Rectal smooth muscle tissue (tissue), 1 donor: Measurements from ENCODE around the gene STK32C.
A peak's percentile ranks its signal among the peaks of the same experiment; 100 is the strongest.

ENCODE experiments used
- H3K27ac ChIP-seq: one replicate; pipeline ENCODE4 v1.7.0; 2013; ENCODE audit warnings: low read depth, low read length, inconsistent platforms
- H3K27me3 ChIP-seq: one replicate; pipeline ENCODE4 v1.7.0; 2013; ENCODE audit warnings: low read length; ENCODE audit not compliant: control insufficient read depth, insufficient read depth
- H3K36me3 ChIP-seq: one replicate; pipeline ENCODE4 v1.7.0; 2013; ENCODE audit warnings: low read length; ENCODE audit not compliant: control insufficient read depth, insufficient read depth
- H3K4me1 ChIP-seq: one replicate; pipeline ENCODE4 v1.7.0; 2013; ENCODE audit warnings: low read length; ENCODE audit not compliant: control insufficient read depth, insufficient read depth
- H3K4me3 ChIP-seq: one replicate; pipeline ENCODE4 v1.7.0; 2013; ENCODE audit warnings: low read length
- H3K9ac ChIP-seq: one replicate; pipeline ENCODE4 v1.7.0; 2013; ENCODE audit warnings: low read length

The STK32C gene

GRCh38 chr10:132335189-132336063, 27.7 kb upstream of the STK32C start:
- H3K36me3 ChIP-seq, result peaks cover 3% of the 10 kb centered on the region

DNA sequence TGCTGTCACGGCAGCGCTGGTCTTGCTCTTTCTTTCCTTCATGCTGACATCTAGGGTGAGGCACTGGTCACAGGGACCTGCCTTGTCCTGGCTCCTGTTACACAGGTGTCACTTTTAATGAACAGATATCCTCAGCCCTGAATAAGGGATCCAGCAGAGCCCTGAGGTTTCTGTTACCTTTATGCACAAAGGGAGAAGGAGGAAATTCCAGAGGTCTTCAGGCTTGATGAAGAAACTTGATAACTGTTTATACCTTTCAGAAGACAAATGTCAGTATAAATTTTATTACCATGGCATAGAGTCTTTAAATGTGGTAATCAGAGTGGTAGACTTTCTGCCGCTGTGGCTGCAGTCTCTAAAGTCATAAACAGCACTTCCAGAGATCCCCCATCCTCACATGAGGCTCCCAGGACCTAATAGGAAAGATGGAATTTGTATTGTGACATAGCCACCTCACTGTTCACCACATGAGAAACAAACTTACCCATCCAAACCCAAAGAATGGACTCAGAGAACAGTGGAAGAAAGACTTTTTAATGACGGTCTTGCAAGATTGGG, 27.0 kb upstream of the STK32C start:
- Histone ChIP-seq H3K27me3 (no peaks in the 10 kb centered on the region), H3K36me3 (peaks cover 3% of the 10 kb centered on the region), H3K4me1 (peaks cover 4% of the 10 kb centered on the region), H3K9ac (no peak overlapping the region), H3K4me3 (no peak overlapping the region), H3K27ac (no peak overlapping the region)

More at GRCh38 chr10:132335189-132336063, 27.7 kb upstream of the STK32C start:
- Histone ChIP-seq H3K27ac (no peak overlapping the region), H3K9ac (no peak overlapping the region), H3K4me1 (peaks cover under 1% of the 10 kb centered on the region), H3K4me3 (no peak overlapping the region), H3K27me3 (no peaks in the 10 kb centered on the region)

- no peak overlapping the region for H3K9ac ChIP-seq
- H3K36me3 ChIP-seq, result no peaks in the 10 kb centered on the region
- no peaks in the 10 kb centered on the region for H3K27me3 ChIP-seq
- peaks cover 4% of the 10 kb centered on the region for H3K4me1 ChIP-seq
- H3K4me3 ChIP-seq, result no peak overlapping the region
- no peak overlapping the region for H3K27ac ChIP-seq
Measured at GRCh38 chr10:132333386-132333785, 25.6 kb upstream of the STK32C start.

- H3K4me1 ChIP-seq, result peaks cover 4% of the 10 kb centered on the region
- no peaks in the 10 kb centered on the region for H3K36me3 ChIP-seq
- peak overlapping the region; percentile 39 for H3K27ac ChIP-seq
- H3K27me3 ChIP-seq, result no peaks in the 10 kb centered on the region
- H3K9ac ChIP-seq, result peak overlapping the region; percentile 32
- H3K4me3 ChIP-seq, result peak overlapping the region; percentile 88
Measured at GRCh38 chr10:132332433-132332754, 24.6 kb upstream of the STK32C start.

GRCh38 chr10:132331601-132332432, 24.1 kb upstream of the STK32C start, which contains the start of gene LRRC27:
TSS of gene LRRC27 (plus strand) at chr10:132332193. CDS start at chr10:132333525, 1,332 bp downstream.
- H3K27me3 ChIP-seq, result no peaks in the 10 kb centered on the region
- no peaks in the 10 kb centered on the region for H3K36me3 ChIP-seq
- peak within 1 kb of the TSS; percentile 74 for H3K9ac ChIP-seq
- H3K4me1 ChIP-seq, result peaks cover 4% of the 10 kb centered on the region
- H3K27ac ChIP-seq, result peak within 1 kb of the TSS; percentile 56
- H3K4me3 ChIP-seq, result peak within 1 kb of the TSS; percentile 97

DNA sequence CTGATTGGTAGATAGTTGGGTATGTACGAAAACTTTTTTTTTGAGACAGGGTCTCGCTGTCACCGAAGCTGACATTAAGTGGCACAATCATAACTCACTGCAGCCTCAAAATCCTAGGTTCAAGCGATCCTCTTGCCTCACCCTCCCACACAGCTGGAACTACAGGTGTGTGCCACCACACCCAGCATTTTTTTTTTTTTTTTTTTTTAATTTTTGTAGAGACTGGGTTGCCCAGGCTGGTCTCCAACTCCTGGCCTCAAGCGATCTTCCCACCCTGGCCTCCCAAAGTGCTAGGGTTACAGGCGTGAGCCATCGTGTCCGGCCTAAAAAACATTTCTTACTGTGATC, 22.7 kb upstream of the STK32C start:
- Histone ChIP-seq H3K27ac (no peak overlapping the region), H3K9ac (no peak overlapping the region), H3K4me1 (peaks cover 4% of the 10 kb centered on the region), H3K27me3 (no peaks in the 10 kb centered on the region), H3K36me3 (no peaks in the 10 kb centered on the region), H3K4me3 (peak overlapping the region; percentile 22)

DNA sequence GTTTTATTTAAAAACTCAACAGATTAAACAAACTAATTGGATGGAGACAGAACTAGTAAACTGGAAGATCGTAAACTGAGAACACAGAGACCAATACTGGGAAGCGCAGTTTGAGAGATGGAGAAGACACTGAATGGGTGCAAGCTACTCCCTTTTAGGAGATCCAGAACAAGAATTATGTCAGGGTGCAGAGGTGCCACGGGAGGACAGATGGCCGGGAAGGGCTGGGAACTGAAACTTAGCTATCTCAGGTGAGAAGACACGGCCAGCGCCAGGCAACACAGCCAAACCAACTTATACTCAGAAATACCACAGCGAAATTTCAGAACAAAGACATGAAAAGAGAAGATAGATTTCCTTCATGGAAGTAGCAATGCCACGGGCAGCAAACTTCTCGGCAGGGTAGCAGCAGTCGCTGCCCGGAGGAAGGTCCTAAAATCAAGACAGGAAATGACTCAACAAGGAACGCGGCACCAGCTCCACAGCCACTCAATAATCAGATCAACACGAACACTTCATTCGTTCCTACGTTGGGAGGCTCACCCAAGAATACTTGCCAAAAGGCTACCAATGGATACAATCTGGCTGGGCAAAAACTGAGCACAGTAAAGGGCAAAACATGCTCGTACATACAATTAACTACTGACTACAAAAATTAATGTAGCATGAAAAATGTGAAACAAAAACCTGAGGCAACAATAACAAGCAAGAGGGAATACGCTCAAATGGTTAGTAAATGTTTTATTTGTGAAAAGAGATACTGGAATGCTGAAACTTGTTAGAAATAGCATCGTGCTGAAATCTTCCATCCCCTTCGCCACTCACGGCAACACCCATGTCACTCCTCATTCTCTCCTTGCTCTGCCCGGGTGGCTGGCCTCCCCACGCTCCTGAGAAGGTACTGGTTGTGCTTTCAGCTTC, 22.1 kb upstream of the STK32C start:
- no peak overlapping the region for H3K27ac ChIP-seq

DNA sequence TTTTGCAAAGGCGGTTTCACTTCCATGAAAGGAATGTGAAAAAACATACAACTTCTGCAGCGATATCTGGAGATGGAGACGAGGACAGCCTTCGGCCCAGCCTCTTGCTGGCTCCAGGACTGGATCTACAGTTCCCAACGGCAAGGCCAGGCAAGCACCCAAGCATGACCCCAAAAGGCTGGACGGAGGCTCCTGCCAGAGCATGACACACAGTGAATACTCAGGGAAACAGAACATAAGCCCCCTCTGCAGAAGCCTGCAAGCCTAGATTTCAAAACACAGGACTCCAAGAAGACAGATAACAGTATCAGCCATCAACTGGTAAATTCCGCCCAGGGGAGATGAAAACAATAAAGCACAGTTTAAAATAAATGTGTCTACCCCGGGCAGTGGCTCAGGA, 21.0 kb upstream of the STK32C start:
- Histone ChIP-seq H3K9ac (no peak overlapping the region), H3K4me1 (peaks cover 4% of the 10 kb centered on the region), H3K27me3 (no peaks in the 10 kb centered on the region), H3K27ac (no peak overlapping the region), H3K36me3 (no peaks in the 10 kb centered on the region), H3K4me3 (no peak overlapping the region)

More for the DNA sequence above, 22.1 kb upstream of the STK32C start:
- H3K4me3 ChIP-seq, result peak overlapping the region; percentile 22
- no peaks in the 10 kb centered on the region for H3K36me3 ChIP-seq
- peaks cover 4% of the 10 kb centered on the region for H3K4me1 ChIP-seq
- no peaks in the 10 kb centered on the region for H3K27me3 ChIP-seq
- no peak overlapping the region for H3K9ac ChIP-seq

- Histone ChIP-seq H3K27me3 (no peaks in the 10 kb centered on the region), H3K27ac (no peak overlapping the region), H3K9ac (no peak overlapping the region), H3K4me1 (peaks cover 4% of the 10 kb centered on the region), H3K36me3 (no peaks in the 10 kb centered on the region), H3K4me3 (no peak overlapping the region)
Measured at GRCh38 chr10:132328106-132328505, 20.4 kb upstream of the STK32C start.

GRCh38 chr10:132326925-132327324, 19.2 kb upstream of the STK32C start:
- Histone ChIP-seq H3K27ac (no peak overlapping the region), H3K36me3 (no peaks in the 10 kb centered on the region), H3K9ac (no peak overlapping the region), H3K27me3 (no peaks in the 10 kb centered on the region), H3K4me1 (peaks cover 4% of the 10 kb centered on the region), H3K4me3 (no peak overlapping the region)

DNA sequence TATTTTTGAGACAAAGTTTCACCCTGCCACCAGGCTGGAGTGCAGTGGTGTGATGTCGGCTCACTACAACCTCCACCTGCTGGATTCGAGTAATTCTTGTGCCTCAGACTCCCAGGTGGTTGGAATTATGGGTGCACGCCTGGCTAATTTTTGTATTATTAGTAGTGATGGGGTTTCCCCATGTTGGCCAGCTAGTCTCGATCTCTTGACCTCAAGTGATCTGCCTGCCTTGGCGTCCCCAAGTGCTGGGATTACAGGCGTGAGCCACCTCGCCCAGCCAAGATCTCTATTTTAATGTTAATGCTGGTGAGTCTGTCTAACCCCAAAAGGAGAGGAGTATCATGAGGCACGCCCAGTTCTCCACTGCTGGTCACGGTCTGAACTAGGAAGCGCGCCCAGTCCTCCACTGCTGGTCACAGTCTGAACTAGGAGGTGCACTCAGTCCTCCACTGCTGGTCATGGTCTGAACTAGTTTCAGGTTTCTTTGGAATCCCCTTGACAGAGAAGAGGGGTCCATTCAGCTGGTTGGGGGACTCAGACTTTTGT, 18.7 kb upstream of the STK32C start:
- H3K36me3 ChIP-seq, result no peaks in the 10 kb centered on the region
- no peak overlapping the region for H3K4me3 ChIP-seq
- peaks cover 4% of the 10 kb centered on the region for H3K4me1 ChIP-seq
- no peak overlapping the region for H3K27ac ChIP-seq
- H3K27me3 ChIP-seq, result no peaks in the 10 kb centered on the region
- H3K9ac ChIP-seq, result no peak overlapping the region
